Nephron progenitor cell (in vitro differentiated cells): ENCODE data around the gene FIGN.

Experiments
- DNase-seq: peaks from one replicate; pipeline ENCODE4 v3.0.0; 2021
- H3K27ac Mint-ChIP-seq: 2 replicates; pipeline ENCODE4 v1.8.0; 2021; ENCODE audit warnings: mild to moderate bottlenecking, moderate library complexity, mixed read lengths
- H3K27me3 Mint-ChIP-seq: 2 replicates; pipeline ENCODE4 v1.8.0; 2021; ENCODE audit warnings: mild to moderate bottlenecking, low read depth, mixed read lengths; ENCODE audit not compliant: poor library complexity
- H3K36me3 Mint-ChIP-seq: 2 replicates; pipeline ENCODE4 v1.8.0; 2021; ENCODE audit warnings: low read depth, mixed read lengths
- H3K4me1 Mint-ChIP-seq: 2 replicates; pipeline ENCODE4 v1.8.0; 2021; ENCODE audit warnings: mixed read lengths
- H3K4me3 Mint-ChIP-seq: 2 replicates; pipeline ENCODE4 v1.8.0; 2021; ENCODE audit warnings: mild to moderate bottlenecking, moderate library complexity, mixed read lengths
- H3K9me3 Mint-ChIP-seq: 2 replicates; pipeline ENCODE4 v1.8.0; 2021; ENCODE audit warnings: mild to moderate bottlenecking, moderate library complexity, mixed read lengths
- TF ChIP-seq, protein P1 (sequence below): fragments of 200-600 bp; sonication (generic); IDR thresholded peaks from 2 replicates; pipeline ENCODE4 v1.5.0; 2021; ENCODE audit warnings: antibody characterized with exemption

FIGN gene

DNA sequence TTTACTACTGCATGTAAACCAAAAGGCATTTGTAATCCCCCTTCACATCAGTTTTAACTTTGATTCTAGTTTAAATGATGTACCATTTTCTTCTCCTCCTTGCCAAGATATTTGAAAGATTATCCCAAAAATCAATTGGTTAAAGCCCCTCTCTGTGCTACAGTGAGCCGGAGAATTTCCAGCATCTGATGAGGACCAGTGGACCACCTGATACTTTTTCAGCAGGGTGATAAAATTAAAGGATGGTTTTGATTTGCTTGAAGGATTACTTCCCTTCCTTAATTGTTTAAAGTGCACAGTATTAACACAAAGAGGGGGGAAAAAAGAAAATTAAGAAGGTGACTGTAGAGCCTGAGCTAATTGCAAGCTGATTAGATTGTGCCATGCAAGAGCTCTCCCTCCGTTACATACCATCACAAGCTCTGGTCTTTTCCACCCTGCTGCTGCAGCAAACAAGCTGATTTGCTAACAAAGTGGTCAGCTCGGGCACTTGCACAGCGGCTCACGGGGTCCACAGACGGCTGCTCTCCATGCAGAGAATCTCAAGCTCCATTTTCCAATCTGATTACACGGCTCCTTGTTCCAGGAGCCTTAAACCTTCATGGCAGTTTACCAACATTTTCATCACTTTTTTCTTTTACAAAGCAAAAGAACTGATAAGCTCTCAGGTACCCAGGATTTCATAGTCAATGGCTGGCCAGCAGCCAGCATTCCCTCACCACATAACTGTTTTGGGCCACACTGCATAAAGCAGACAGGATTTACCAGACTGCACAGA lies 22.1 kb downstream of the FIGN start:
- Mint-ChIP-seq H3K9me3 (no peaks in the 10 kb centered on the region), H3K36me3 (no peaks in the 10 kb centered on the region), H3K4me1 (peaks cover 82% of the 10 kb centered on the region), H3K27ac (peak overlapping the region; percentile 79), H3K4me3 (no peak overlapping the region), H3K27me3 (no peaks in the 10 kb centered on the region)
- TF ChIP-seq, protein P1, sequence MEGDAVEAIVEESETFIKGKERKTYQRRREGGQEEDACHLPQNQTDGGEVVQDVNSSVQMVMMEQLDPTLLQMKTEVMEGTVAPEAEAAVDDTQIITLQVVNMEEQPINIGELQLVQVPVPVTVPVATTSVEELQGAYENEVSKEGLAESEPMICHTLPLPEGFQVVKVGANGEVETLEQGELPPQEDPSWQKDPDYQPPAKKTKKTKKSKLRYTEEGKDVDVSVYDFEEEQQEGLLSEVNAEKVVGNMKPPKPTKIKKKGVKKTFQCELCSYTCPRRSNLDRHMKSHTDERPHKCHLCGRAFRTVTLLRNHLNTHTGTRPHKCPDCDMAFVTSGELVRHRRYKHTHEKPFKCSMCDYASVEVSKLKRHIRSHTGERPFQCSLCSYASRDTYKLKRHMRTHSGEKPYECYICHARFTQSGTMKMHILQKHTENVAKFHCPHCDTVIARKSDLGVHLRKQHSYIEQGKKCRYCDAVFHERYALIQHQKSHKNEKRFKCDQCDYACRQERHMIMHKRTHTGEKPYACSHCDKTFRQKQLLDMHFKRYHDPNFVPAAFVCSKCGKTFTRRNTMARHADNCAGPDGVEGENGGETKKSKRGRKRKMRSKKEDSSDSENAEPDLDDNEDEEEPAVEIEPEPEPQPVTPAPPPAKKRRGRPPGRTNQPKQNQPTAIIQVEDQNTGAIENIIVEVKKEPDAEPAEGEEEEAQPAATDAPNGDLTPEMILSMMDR: no peak
- no peak for DNase-seq

DNA sequence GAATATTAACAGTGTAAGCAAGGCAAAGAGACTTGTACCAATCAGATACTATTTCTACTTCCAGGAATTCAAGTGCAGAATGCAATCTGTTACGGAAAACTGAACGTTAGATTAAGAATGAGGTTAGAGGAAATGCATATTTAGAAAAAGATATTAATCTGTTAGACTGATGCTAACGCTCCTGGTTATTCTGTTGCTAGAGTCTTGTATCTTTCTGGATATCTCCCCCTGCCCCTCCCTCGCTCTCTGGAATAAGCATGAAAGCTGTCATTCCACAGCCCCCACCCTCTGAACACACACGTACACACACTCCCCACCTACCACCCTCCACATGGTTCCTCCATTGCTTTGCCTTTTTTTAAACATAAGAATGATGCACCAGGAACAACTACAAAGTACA lies 24.1 kb downstream of the FIGN start:
- H3K27me3 Mint-ChIP-seq: no peaks in the 10 kb centered on the region
- TF ChIP-seq, protein P1: no peak
- peaks cover 69% of the 10 kb centered on the region for H3K4me1 Mint-ChIP-seq
- DNase-seq: no peak
- no peak overlapping the region for H3K4me3 Mint-ChIP-seq
- H3K36me3 Mint-ChIP-seq: no peaks in the 10 kb centered on the region
- H3K9me3 Mint-ChIP-seq: no peaks in the 10 kb centered on the region
- H3K27ac Mint-ChIP-seq: no peak overlapping the region

DNA sequence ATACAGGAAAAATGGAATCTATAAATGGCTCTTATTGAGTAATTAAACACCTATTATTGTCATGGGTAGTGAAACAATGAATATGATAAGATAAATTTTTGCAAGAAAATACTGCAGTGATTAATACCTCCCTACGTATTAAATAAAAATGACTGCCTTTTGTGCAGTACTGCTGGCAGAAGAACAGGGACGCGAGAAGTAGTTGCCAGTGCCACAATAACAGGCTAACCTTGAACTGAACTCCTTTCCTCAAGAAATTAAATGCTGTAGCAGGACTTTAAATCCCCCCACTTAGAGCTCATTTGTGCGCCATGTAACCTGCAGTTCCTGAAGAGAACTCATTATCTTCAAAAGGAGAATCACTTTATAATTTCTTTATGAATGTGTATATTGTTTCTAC lies 24.6 kb downstream of the FIGN start:
- no peaks in the 10 kb centered on the region for H3K27me3 Mint-ChIP-seq
- H3K4me1 Mint-ChIP-seq: peaks cover 67% of the 10 kb centered on the region
- no peaks in the 10 kb centered on the region for H3K9me3 Mint-ChIP-seq
- no peak overlapping the region for H3K4me3 Mint-ChIP-seq
- TF ChIP-seq, protein P1: no peak
- no peak for DNase-seq
- H3K36me3 Mint-ChIP-seq: no peaks in the 10 kb centered on the region
- no peak overlapping the region for H3K27ac Mint-ChIP-seq

DNA sequence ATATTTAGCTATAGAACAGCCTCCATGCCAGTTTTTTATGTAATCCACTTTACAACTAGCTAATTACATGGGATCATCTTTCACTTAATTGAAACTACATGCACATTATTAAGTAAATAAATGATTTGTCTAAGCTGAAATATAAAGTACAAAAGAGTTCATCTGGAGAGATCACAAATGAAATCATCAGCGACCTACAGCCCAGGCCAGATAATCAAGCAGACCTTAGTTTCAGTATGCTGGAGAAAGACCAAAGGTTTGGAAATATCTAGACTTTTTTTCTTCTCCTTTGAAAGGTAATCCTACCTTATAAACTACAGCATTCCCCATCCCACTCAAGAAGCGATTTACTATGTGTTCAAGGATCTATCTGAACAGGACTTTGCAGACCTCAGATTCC lies 26.5 kb downstream of the FIGN start:
- H3K27ac Mint-ChIP-seq: no peak overlapping the region
- no peaks in the 10 kb centered on the region for H3K9me3 Mint-ChIP-seq
- TF ChIP-seq, protein P1: no peak
- H3K36me3 Mint-ChIP-seq: peaks cover 7% of the 10 kb centered on the region
- H3K4me1 Mint-ChIP-seq: peaks cover 53% of the 10 kb centered on the region
- no peak for DNase-seq
- no peaks in the 10 kb centered on the region for H3K27me3 Mint-ChIP-seq
- H3K4me3 Mint-ChIP-seq: no peak overlapping the region

DNA sequence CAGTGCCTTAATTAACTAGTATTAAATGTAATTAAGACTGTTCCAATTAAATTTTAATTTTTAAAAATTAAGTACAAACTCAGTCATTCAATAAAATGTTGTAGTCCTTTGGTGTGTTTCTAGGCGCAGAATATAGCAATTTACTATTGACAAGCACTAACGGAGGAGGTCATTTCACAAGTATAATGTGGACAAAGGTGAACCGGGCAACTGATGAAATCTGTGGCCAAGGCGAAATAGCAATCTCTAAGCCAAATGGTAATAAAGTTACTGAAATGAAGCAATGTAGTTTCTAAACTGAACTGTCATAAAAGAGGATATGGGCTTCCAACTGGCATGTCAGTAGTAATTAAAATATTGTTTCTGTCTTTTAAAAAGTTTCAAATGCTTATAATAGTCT lies 27.5 kb downstream of the FIGN start:
- TF ChIP-seq, protein P1: no peak
- DNase-seq: no peak
- Mint-ChIP-seq H3K4me1 (peaks cover 48% of the 10 kb centered on the region), H3K27me3 (no peaks in the 10 kb centered on the region), H3K36me3 (peaks cover 7% of the 10 kb centered on the region), H3K27ac (peak overlapping the region; percentile 52), H3K9me3 (no peaks in the 10 kb centered on the region), H3K4me3 (no peak overlapping the region)

DNA sequence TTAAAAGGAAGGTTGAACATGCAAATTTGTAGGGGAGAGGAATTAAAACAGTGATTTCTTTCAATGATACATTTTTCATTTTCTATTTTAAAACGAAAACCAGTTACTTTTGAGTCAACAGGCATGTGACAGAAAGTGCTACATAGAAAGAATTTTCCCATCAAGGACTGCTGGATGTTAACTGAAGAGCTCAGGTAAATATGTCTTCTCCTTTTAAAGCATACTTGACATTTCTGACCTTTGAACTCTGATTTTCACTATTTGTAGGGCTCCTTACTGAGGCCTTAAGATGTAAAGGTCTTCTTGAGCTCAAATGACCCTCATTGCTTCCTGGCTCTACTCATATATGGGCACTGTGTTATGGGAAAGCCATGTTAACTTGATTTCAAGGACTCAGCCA lies 32.4 kb downstream of the FIGN start:
- DNase-seq: no peak
- no peak overlapping the region for H3K4me3 Mint-ChIP-seq
- H3K27me3 Mint-ChIP-seq: no peaks in the 10 kb centered on the region
- peaks cover 7% of the 10 kb centered on the region for H3K36me3 Mint-ChIP-seq
- H3K4me1 Mint-ChIP-seq: peaks cover 54% of the 10 kb centered on the region
- no peaks in the 10 kb centered on the region for H3K9me3 Mint-ChIP-seq
- no peak overlapping the region for H3K27ac Mint-ChIP-seq
- TF ChIP-seq, protein P1: no peak
